Effector memory CD4-positive, alpha-beta T cell (primary cell): Measurements from ENCODE around the gene FCHO2.
"Not testable (repeated sequence)": the region's sequence is repeated elsewhere in the genome, so short reads cannot be mapped to it uniquely, and the experiment has no call there.

Experiments
- DNase-seq, 3 donors: peaks; one replicate each; pipeline ENCODE4 v3.0.0-alpha.2; 2020
- H3K27ac ChIP-seq: 2 replicates; pipeline ENCODE4 v1.7.0; 2013; ENCODE audit warnings: mild to moderate bottlenecking, low read length, moderate library complexity; ENCODE audit not compliant: insufficient read depth, poor library complexity, severe bottlenecking
- H3K27me3 ChIP-seq: replicated peaks from 2 replicates; pipeline ENCODE4 v1.7.0; 2013; ENCODE audit warnings: mild to moderate bottlenecking, low read length; ENCODE audit not compliant: insufficient read depth, control insufficient read depth, poor library complexity, severe bottlenecking
- H3K36me3 ChIP-seq: 2 replicates; pipeline ENCODE4 v1.7.0; 2013; ENCODE audit warnings: mild to moderate bottlenecking, low read length, moderate library complexity; ENCODE audit not compliant: control insufficient read depth, insufficient read depth
- H3K4me1 ChIP-seq: 2 replicates; pipeline ENCODE4 v1.7.0; 2013; ENCODE audit warnings: low read length, mild to moderate bottlenecking; ENCODE audit not compliant: control insufficient read depth, insufficient read depth, poor library complexity, severe bottlenecking
- H3K4me3 ChIP-seq: 2 replicates; pipeline ENCODE4 v1.7.0; 2013; ENCODE audit warnings: low read length, low read depth, mild to moderate bottlenecking; ENCODE audit not compliant: insufficient read depth, poor library complexity, severe bottlenecking
- H3K9me3 ChIP-seq: 2 replicates; pipeline ENCODE4 v1.7.0; 2013; ENCODE audit warnings: mild to moderate bottlenecking, low read length, moderate library complexity; ENCODE audit not compliant: control insufficient read depth

The FCHO2 gene

DNA sequence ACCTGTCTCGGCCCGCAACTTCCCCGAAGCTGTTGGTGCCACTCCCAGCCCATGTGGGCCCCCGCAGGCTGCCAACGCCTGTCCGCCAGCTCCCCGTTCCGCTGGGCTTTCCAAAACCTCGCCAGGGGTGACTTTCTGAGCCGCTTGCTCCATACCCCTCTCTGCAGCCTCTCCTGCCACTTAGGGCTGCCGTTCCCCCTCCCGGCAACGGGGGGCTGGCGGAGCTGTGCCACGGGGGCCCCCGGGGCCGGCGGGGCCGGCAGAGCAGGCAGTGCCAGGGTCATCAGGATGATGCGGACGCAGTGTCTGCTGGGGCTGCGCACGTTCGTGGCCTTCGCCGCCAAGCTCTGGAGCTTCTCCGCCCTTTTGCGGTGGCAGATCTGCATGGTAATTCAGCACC lies 40.8 kb downstream of the FCHO2 start:
- no peak for DNase-seq
- H3K4me3 ChIP-seq: no peak overlapping the region
- no peaks in the 10 kb centered on the region for H3K9me3 ChIP-seq
- no peaks in the 10 kb centered on the region for H3K36me3 ChIP-seq
- no peaks in the 10 kb centered on the region for H3K27me3 ChIP-seq
- no peaks in the 10 kb centered on the region for H3K4me1 ChIP-seq
- no peak overlapping the region for H3K27ac ChIP-seq

DNA sequence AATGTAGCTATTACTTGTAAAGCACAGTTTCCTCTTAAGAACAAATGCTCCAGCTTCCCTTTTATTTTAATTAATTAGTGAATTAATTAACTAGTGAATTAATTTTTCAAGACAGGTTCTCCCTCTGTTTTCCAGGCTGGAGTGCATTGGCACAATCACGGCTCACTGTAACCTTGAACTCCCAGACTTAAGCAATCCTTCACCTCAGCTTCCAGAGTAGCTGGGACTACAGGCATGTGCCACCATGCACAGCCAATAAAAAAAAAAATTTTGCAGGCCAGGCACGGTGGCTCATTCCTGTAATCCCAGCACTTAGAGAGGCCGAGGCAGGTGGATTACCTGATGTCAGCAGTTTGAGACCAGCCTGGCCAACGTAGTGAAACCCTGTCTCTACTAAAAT lies 44.1 kb downstream of the FCHO2 start:
- H3K36me3 ChIP-seq: no peaks in the 10 kb centered on the region
- DNase-seq: no peak
- H3K27ac ChIP-seq: no peak overlapping the region
- H3K9me3 ChIP-seq: no peaks in the 10 kb centered on the region
- no peak overlapping the region for H3K4me3 ChIP-seq
- no peaks in the 10 kb centered on the region for H3K27me3 ChIP-seq
- no peaks in the 10 kb centered on the region for H3K4me1 ChIP-seq

DNA sequence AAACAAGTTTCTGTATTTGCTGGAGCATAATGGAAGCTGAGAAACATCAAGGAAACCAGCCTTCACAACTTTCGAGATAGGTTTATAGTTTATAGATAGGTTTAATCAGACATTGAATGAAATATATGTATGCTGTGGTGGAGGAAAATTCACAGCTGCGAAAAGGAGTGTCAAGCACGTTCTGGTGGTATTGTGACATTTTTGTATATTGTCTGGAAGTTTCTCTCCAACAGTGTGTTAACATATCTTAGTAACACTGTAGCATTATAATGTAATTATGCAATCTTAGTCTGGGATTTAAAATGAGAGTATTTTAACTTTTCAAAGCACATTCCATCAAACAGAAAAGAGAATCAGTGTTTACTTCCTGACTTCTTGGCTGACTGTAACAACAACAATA lies 50.0 kb downstream of the FCHO2 start:
- no peak overlapping the region for H3K27ac ChIP-seq
- DNase-seq: no peak
- H3K9me3 ChIP-seq: no peaks in the 10 kb centered on the region
- H3K27me3 ChIP-seq: no peaks in the 10 kb centered on the region
- H3K4me1 ChIP-seq: no peaks in the 10 kb centered on the region
- no peak overlapping the region for H3K4me3 ChIP-seq
- no peaks in the 10 kb centered on the region for H3K36me3 ChIP-seq

DNA sequence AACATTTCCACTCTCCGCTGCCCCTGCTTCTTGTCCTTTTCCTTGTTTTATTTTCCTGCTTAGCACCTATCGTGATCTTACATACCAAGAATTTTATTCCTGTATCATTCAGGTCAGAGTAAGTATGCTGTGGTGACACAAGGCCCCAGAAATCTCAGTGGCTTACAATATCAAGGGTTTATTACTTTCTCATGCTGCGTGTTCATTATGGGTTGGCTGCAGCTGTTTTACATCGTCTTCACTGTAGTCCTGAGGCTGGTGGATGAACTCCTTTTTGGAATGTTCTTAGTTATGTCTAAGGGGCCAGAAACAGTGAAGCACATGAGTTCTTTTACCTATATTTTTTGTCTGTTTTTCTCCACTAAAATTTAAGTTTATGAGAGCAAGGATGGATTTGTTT lies 51.2 kb downstream of the FCHO2 start:
- H3K27me3 ChIP-seq: no peaks in the 10 kb centered on the region
- H3K4me3 ChIP-seq: no peak overlapping the region
- no peaks in the 10 kb centered on the region for H3K4me1 ChIP-seq
- no peaks in the 10 kb centered on the region for H3K9me3 ChIP-seq
- no peak for DNase-seq
- no peaks in the 10 kb centered on the region for H3K36me3 ChIP-seq
- H3K27ac ChIP-seq: no peak overlapping the region

DNA sequence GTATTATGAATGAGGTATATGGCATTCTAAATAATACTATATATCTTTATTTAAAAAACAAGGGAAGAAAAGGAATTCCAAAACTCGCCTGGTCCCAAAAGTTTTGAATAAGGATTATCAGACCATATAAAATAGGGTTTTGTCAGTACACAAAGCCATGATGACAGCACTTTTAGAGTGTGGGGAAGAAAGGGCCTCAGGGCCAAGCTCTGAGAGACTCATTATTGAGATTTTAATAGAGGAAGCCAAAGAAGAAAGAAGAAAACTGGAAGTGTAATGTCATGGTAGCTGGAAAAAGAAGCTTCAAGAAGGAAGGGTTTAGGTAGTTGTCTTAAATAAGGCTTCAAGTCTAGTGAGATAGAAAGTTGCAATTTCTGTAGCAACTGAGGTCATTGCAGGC lies 53.0 kb downstream of the FCHO2 start:
- DNase-seq: no peak

DNA sequence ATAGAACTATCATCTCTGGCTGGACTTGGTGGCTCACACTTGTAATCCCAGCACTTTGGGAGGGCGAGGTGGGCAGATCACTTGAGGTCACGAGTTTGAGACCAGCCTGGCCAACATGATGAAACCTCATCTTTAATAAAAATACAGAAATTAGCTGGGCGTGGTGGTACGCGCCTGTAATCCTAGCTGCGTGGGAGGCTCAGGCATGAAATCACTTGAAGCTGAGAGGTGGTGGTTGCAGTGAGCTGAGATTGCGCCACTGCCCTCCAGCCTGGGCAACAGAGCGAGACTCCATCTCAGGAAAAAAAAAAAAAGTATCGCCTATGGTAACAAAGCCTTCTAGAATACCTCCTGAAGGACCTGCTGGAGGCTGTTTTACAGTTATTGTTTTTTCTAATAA lies 55.8 kb downstream of the FCHO2 start:
- not testable (repeated sequence) for H3K36me3 ChIP-seq, H3K9me3 ChIP-seq, H3K27me3 ChIP-seq, H3K27ac ChIP-seq, H3K4me3 ChIP-seq, DNase-seq, H3K4me1 ChIP-seq

More for the DNA sequence above, 53.0 kb downstream of the FCHO2 start:
- no peaks in the 10 kb centered on the region for H3K27me3 ChIP-seq
- no peaks in the 10 kb centered on the region for H3K4me1 ChIP-seq
- H3K9me3 ChIP-seq: no peaks in the 10 kb centered on the region
- H3K4me3 ChIP-seq: no peak overlapping the region
- H3K36me3 ChIP-seq: no peaks in the 10 kb centered on the region
- no peak overlapping the region for H3K27ac ChIP-seq

DNA sequence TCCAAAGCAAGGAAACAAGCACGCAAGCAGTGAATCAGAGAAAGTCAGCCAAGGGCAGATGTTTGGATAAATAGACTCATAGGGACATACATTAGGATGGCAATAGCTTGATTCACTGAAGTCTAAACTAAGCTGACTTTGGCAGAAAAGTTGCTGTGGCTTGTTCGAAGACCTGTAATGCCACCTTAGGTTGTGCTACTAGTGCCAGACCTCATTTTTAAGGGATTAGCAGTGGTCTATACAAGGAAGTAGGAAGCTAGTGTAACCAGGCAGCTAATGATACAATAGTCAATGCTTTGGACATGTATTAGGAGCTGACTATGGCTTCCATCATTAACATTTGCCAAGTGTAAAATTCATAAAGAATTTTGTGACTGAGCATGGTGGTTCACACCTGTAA lies 63.1 kb downstream of the FCHO2 start:
- Histone ChIP-seq H3K27ac (no peak overlapping the region), H3K4me1 (no peaks in the 10 kb centered on the region), H3K9me3 (no peaks in the 10 kb centered on the region), H3K36me3 (no peaks in the 10 kb centered on the region), H3K27me3 (no peaks in the 10 kb centered on the region), H3K4me3 (no peak overlapping the region)
- no peak for DNase-seq

DNA sequence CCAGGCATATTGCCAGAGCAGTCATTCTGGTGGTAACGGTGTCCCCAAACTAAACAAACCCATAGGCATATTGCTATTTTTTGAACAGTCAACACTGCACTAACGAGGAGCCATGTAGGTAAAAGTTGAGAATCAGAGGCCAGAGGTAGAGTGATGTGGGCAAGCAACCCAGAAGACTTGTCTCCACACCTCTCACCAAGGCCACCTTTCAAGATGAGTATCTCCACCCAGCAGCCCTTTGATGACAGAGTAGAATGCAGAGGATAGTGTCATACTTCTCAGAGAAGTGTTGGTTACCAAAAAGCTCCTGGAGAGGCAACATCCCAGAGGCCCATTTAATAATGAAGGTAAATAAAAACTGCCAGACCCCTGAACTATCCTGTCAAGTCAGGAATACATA lies 63.9 kb downstream of the FCHO2 start:
- Histone ChIP-seq H3K27me3 (no peaks in the 10 kb centered on the region), H3K4me3 (no peak overlapping the region), H3K4me1 (no peaks in the 10 kb centered on the region), H3K36me3 (no peaks in the 10 kb centered on the region), H3K27ac (no peak overlapping the region), H3K9me3 (no peaks in the 10 kb centered on the region)
- DNase-seq: no peak

DNA sequence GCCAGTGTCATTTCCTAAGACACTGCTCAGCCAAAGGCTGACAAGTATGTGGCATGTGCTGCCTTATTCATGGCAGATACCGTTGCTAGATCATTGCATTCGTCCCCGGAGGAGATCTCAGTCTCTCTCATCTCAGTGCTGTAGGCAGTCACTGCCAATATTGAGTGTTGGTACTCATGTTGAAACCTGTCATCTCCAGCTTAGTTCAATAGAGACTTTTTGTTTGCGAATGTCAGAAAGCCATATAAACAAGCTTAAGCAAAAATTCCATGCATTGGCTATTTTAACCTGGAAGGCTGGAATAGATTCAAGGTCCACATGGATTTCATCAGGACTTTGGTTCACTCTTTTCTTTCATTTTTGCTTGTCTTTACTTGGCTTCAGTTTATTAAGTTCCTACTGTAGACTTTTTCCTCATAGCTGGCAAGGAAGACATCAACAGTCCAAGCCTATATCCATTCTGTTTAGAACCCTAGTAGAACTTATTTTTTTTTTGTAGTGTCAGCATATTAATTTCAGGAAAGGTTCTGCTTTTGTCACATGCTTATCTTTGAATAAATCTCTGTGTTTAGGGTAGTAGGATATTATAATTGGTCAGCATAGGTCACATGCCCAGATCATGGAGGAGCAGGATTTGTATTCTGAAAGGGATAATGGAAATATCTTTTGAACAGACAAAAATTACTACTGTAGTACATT lies 66.8 kb downstream of the FCHO2 start:
- Histone ChIP-seq H3K36me3 (no peaks in the 10 kb centered on the region), H3K27ac (no peak overlapping the region), H3K9me3 (no peaks in the 10 kb centered on the region), H3K4me1 (no peaks in the 10 kb centered on the region), H3K4me3 (no peak overlapping the region), H3K27me3 (no peaks in the 10 kb centered on the region)
- no peak for DNase-seq

DNA sequence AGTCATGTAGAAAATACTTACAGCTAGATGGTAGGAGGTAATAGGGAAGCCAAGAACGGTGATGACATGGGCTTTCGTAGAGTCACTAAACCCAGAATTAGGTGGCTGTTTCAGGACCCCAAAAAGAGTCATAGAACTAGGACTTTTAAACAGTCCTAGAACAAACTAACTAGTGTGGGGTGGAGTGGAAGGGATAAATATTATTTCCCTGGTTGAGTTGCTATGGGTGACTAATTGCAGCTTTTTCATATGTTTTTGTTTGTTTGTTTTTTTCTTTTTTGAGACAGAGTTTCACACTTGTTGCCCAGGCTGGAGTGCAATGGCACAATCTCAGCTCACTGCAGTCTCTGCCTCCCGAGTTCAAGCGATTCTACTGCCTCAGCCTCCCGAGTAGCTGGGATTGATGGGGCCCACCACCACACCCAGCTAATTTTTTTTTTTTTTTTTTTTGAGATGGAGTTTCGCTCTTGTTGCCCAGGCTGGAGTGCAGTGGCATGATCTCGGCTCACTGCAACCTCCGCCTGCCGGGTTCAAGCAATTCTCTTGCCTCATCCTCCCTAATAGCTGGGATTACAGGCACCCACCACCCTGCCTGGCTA lies 69.2 kb downstream of the FCHO2 start:
- not testable (repeated sequence) for H3K27ac ChIP-seq, H3K4me1 ChIP-seq, DNase-seq, H3K9me3 ChIP-seq, H3K4me3 ChIP-seq, H3K27me3 ChIP-seq, H3K36me3 ChIP-seq
